Prostate gland (tissue), 2 donors: Measurements from ENCODE around the gene MTMR3.

ENCODE experiments used
- CTCF ChIP-seq, 4 experiments: fragments of 200-600 bp in 2 of 4; fragments of 450-650 bp in 2 of 4; sonication (generic) in 2 of 4; IDR thresholded peaks; 1 replicate in 3 of 4; 2 replicates in 1 of 4; pipeline ENCODE4 v1.5.1; 2016 to 2019; ENCODE audit warnings: antibody characterized with exemption in 4 of 4, mild to moderate bottlenecking in 2 of 4, moderate library complexity in 2 of 4
- POLR2A ChIP-seq: fragments of 450-650 bp; IDR thresholded peaks from one replicate; pipeline ENCODE4 v1.6.1; 2016; ENCODE audit warnings: antibody characterized with exemption, mild to moderate bottlenecking
- POLR2AphosphoS5 ChIP-seq: sonication (generic); formaldehyde crosslinking; IDR thresholded peaks from one replicate; pipeline ENCODE4 v1.6.1; 2017; ENCODE audit warnings: antibody characterized with exemption

GRCh38 chr22:30079952-30080533, 197.1 kb downstream of the MTMR3 start, which contains the start of gene HORMAD2:
- TF ChIP-seq CTCF (IDR thresholded peaks at IDR 0.05): no peak
- TF ChIP-seq POLR2A: no peak
- no peak for TF ChIP-seq POLR2AphosphoS5
